HepG2 (cell line): ENCODE data around the gene PIGV. TPM values are rescaled to one million over a fixed set of nuclear protein-coding genes. Genes with fewer than 3 reads are reported as not detected.

Experiments
- CREB1 ChIP-seq, 2 experiments: fragments of 450-650 bp in 1 of 2; IDR thresholded peaks; 2 replicates each; pipeline ENCODE4 v1.6.1; 2016 to 2017; ENCODE audit warnings: control low read depth in 1 of 2, mild to moderate bottlenecking in 1 of 2, missing compliant biosample characterization in 1 of 2, missing genetic modification characterization in 1 of 2
- GPBP1L1 ChIP-seq: sonication (generic); formaldehyde crosslinking; IDR thresholded peaks from 2 replicates; pipeline ENCODE4 v1.5.0; 2020; ENCODE audit warnings: mild to moderate bottlenecking, missing genetic modification reagents
- MIXL1 ChIP-seq: IDR thresholded peaks from 2 replicates; pipeline ENCODE4 v1.6.1; 2016
- MTA1 ChIP-seq: sonication (generic); formaldehyde crosslinking; IDR thresholded peaks from 2 replicates; pipeline ENCODE4 v1.4.0; 2020; ENCODE audit warnings: missing genetic modification reagents, mild to moderate bottlenecking, borderline replicate concordance
- MYC ChIP-seq: sonication (generic); formaldehyde crosslinking; IDR thresholded peaks from 2 replicates; pipeline ENCODE4 v1.9.0; 2021; ENCODE audit warnings: missing genetic modification reagents, borderline replicate concordance
- NFE2L2 ChIP-seq: fragments of 150-350 bp; IDR thresholded peaks from 2 replicates; pipeline ENCODE4 v1.6.1; 2014; ENCODE audit warnings: low read length
- NR2C2 ChIP-seq: sonication (generic); formaldehyde crosslinking; IDR thresholded peaks from 2 replicates; pipeline ENCODE4 v1.4.0; 2020; ENCODE audit warnings: missing genetic modification reagents, mild to moderate bottlenecking, moderate library complexity, borderline replicate concordance
- PATZ1 ChIP-seq: sonication (generic); formaldehyde crosslinking; IDR thresholded peaks from 2 replicates; pipeline ENCODE4 v1.4.0; 2020; ENCODE audit warnings: missing genetic modification reagents
- PHF21A ChIP-seq: sonication (generic); formaldehyde crosslinking; IDR thresholded peaks from 2 replicates; pipeline ENCODE4 v1.5.0; 2020; ENCODE audit warnings: mild to moderate bottlenecking, missing genetic modification reagents
- SP2 ChIP-seq: sonication (generic); formaldehyde crosslinking; IDR thresholded peaks from 2 replicates; pipeline ENCODE4 v1.5.1; 2020; ENCODE audit warnings: mild to moderate bottlenecking, missing genetic modification reagents
- ZBTB14 ChIP-seq: sonication (generic); formaldehyde crosslinking; IDR thresholded peaks from 2 replicates; pipeline ENCODE4 v1.4.0; 2020; ENCODE audit warnings: missing genetic modification reagents
- ZFP36L1 ChIP-seq: sonication (generic); formaldehyde crosslinking; IDR thresholded peaks from 2 replicates; pipeline ENCODE4 v1.8.0; 2022; ENCODE audit warnings: mild to moderate bottlenecking, missing genetic modification reagents, moderate library complexity
- ZNF124 ChIP-seq: sonication (generic); formaldehyde crosslinking; IDR thresholded peaks from 2 replicates; pipeline ENCODE4 v1.4.0; 2020; ENCODE audit warnings: missing genetic modification reagents
- ZNF256 ChIP-seq: sonication (generic); formaldehyde crosslinking; conservative IDR thresholded peaks from 2 replicates; pipeline ENCODE4 v1.4.0; 2020; ENCODE audit warnings: missing genetic modification reagents
- ZNF282 ChIP-seq: fragments of 450-650 bp; IDR thresholded peaks from 2 replicates; pipeline ENCODE4 v1.6.1; 2018; ENCODE audit not compliant: partially characterized antibody
- ZNF329 ChIP-seq: sonication (generic); formaldehyde crosslinking; IDR thresholded peaks from 2 replicates; pipeline ENCODE4 v1.9.0; 2021; ENCODE audit warnings: low read depth, mild to moderate bottlenecking, missing genetic modification reagents
- ZNF44 ChIP-seq: sonication (generic); formaldehyde crosslinking; IDR thresholded peaks from 2 replicates; pipeline ENCODE4 v1.5.1; 2020; ENCODE audit warnings: mild to moderate bottlenecking, missing genetic modification reagents
- ZNF512B ChIP-seq: sonication (generic); formaldehyde crosslinking; IDR thresholded peaks from 2 replicates; pipeline ENCODE4 v1.5.1; 2020; ENCODE audit warnings: missing genetic modification reagents, mild to moderate bottlenecking, borderline replicate concordance
- ZNF704 ChIP-seq: sonication (generic); formaldehyde crosslinking; IDR thresholded peaks from 2 replicates; pipeline ENCODE4 v1.8.1; 2023; ENCODE audit warnings: mild to moderate bottlenecking, inconsistent platforms, moderate library complexity, missing genetic modification reagents, borderline replicate concordance
- ZNF83 ChIP-seq: sonication (generic); formaldehyde crosslinking; IDR thresholded peaks from 2 replicates; pipeline ENCODE4 v1.4.0; 2020; ENCODE audit warnings: missing genetic modification reagents, mild to moderate bottlenecking, borderline replicate concordance
- polyA plus RNA-seq, 8 experiments: library from polyadenylated mRNA; depleted of rRNA in 3 of 8; stranded (reverse) in 7 of 8; unstranded in 1 of 8; fragments of >200 nt; fragmentation: Illumina TruSeq in 4 of 8; extraction: Trizol in 4 of 8; gene quantifications; 2 replicates each; pipeline versions ENCODE4 v1.2.1 to v1.2.3, GENCODE V29; 2011 to 2016; ENCODE audit warnings: low read depth in 4 of 8, missing spikeins in 1 of 8, mixed read lengths in 1 of 8; ENCODE audit not compliant: insufficient read depth in 1 of 8
- total RNA-seq, 5 experiments: library from RNA; depleted of rRNA; stranded (reverse); fragments of >200 nt; fragmentation: Illumina TruSeq; extraction: Trizol; gene quantifications; 2 replicates each; pipeline ENCODE4 v1.2.3, GENCODE V29; 2016; ENCODE audit warnings: low read depth in 1 of 5

The PIGV gene
- total and polyA plus RNA-seq, 2 of the 13 experiments (the other 11 are each of a cell fraction or from before 2014, with no cell fraction given), result 13.5 to 22.7 TPM

GRCh38 chr1:26838474-26839338, 51.0 kb downstream of the PIGV start (continued):
- TF ChIP-seq ZNF44, result no peak
- TF ChIP-seq GPBP1L1 (CRISPR knock-in tag), result no peak
- TF ChIP-seq ZNF282, result no peak
- TF ChIP-seq SP2 (CRISPR knock-in tag), result no peak
- peak; percentile 66 for TF ChIP-seq PHF21A (CRISPR knock-in tag)
- TF ChIP-seq ZFP36L1, result no peak
- TF ChIP-seq NFE2L2, result no peak
- 0 out of 2 replicates have a peak, but pooled peaks have one; percentile 65 for TF ChIP-seq ZNF124 (CRISPR knock-in tag)
- no peak for TF ChIP-seq ZBTB14 (CRISPR knock-in tag)
- peak; percentile 78; the same call in 1 of the 2 replicates for TF ChIP-seq MIXL1 (CRISPR knock-in tag)
- no peak for TF ChIP-seq MYC (CRISPR knock-in tag)
- peak; percentile 55; the same call in 1 of the 2 replicates for TF ChIP-seq PATZ1
- TF ChIP-seq ZNF704 (CRISPR knock-in tag), result no peak
- TF ChIP-seq ZNF256 (CRISPR knock-in tag), result 0 out of 2 replicates have a peak, but pooled peaks have one; percentile 14
- TF ChIP-seq CREB1 (IDR thresholded peaks at IDR 0.05), result no peak
- no peak; the same call in 1 of the 2 replicates for TF ChIP-seq CREB1 (CRISPR knock-in tag; IDR thresholded peaks at IDR 0.05)
- no peak for TF ChIP-seq ZNF83 (CRISPR knock-in tag)
- 0 out of 2 replicates have a peak, but pooled peaks have one; percentile 50 for TF ChIP-seq NR2C2 (CRISPR knock-in tag)
- TF ChIP-seq ZNF329 (CRISPR knock-in tag), result no peak
- TF ChIP-seq ZNF512B (CRISPR knock-in tag), result no peak
- peak; percentile 88; the same call in 1 of the 2 replicates for TF ChIP-seq MTA1
